Hematopoietic multipotent progenitor cell (in vitro differentiated cells): ENCODE measurements around the gene G3BP1. TPM values are rescaled to one million over a fixed set of nuclear protein-coding genes. Genes with fewer than 3 reads are reported as not detected.
"Not testable (repeated sequence)": the region's sequence is repeated elsewhere in the genome, so short reads cannot be mapped to it uniquely, and the experiment has no call there.

Experiments
- DNase-seq, 3 donors: peaks; one replicate each; pipeline ENCODE4 v3.0.0-alpha.2; 2011 to 2015; ENCODE audit warnings: low read depth in 2 of 3, low spot score in 2 of 3
- total RNA-seq: library from RNA; depleted of rRNA; stranded (reverse); fragments of >200 nt; gene quantifications from one replicate; pipeline ENCODE4 v1.2.3, GENCODE V29; 2012

Gene G3BP1
- total RNA-seq, 1 donor = 78.6 TPM

- DNase-seq = no peak
Measured at GRCh38 chr5:151751593-151751992, 20.2 kb upstream of the G3BP1 start.

GRCh38 chr5:151755383-151755782 lies 16.4 kb upstream of the G3BP1 start:
- no peak for DNase-seq

- DNase-seq = no peak
Measured at GRCh38 chr5:151757233-151758140, 14.3 kb upstream of the G3BP1 start.

- DNase-seq = no peak
Measured at GRCh38 chr5:151758141-151758429, 13.7 kb upstream of the G3BP1 start.

GRCh38 chr5:151758430-151759241 lies 13.1 kb upstream of the G3BP1 start, which contains the start of gene ATOX1:
ATOX1 (minus strand) TSS chr5:151758631; CDS start chr5:151758551, 80 bp downstream.
- DNase-seq = peak; percentile 78 to 91 (median 86)

GRCh38 chr5:151764801-151765200 lies 7.0 kb upstream of the G3BP1 start:
- DNase-seq = no peak

GRCh38 chr5:151766975-151767374 lies 4.8 kb upstream of the G3BP1 start:
- no peak for DNase-seq

GRCh38 chr5:151770383-151771258 lies 1.1 kb upstream of the G3BP1 start:
- no peak for DNase-seq

- peak in 1 of 3 donors; percentile 48 for DNase-seq
Measured at GRCh38 chr5:151772029-151772845, 483 bp downstream of the G3BP1 start.

GRCh38 chr5:151772846-151773561 lies 1.2 kb downstream of the G3BP1 start:
- DNase-seq = peak in 1 of 3 donors; percentile 9

- no peak for DNase-seq
Measured at GRCh38 chr5:151773951-151774350, 2.2 kb downstream of the G3BP1 start.

GRCh38 chr5:151775025-151775606 lies 3.4 kb downstream of the G3BP1 start:
- DNase-seq = no peak

- no peak for DNase-seq
Measured at GRCh38 chr5:151779531-151780125, 7.9 kb downstream of the G3BP1 start.

- DNase-seq = no peak
Measured at GRCh38 chr5:151780348-151780747, 8.6 kb downstream of the G3BP1 start.

GRCh38 chr5:151781201-151781600 lies 9.4 kb downstream of the G3BP1 start:
- DNase-seq = no peak

GRCh38 chr5:151783664-151784063 lies 11.9 kb downstream of the G3BP1 start:
- DNase-seq = not testable (repeated sequence)

GRCh38 chr5:151784141-151784540 lies 12.4 kb downstream of the G3BP1 start:
- no peak for DNase-seq

- no peak for DNase-seq
Measured at GRCh38 chr5:151786468-151786867, 14.7 kb downstream of the G3BP1 start.
